Upper lobe of left lung (tissue), 6 donors: ENCODE data around the gene ARHGAP19. TPM values are rescaled to one million over a fixed set of nuclear protein-coding genes. Genes with fewer than 3 reads are reported as not detected.

Experiments used
- ATAC-seq, 2 donors: fragments of 200-7000 bp; cut with Tn5 transposase; one replicate each; pipeline ENCODE4 v1.9.1; 2022; ENCODE audit warnings: mild to moderate bottlenecking in 2 of 2, moderate library complexity in 2 of 2; ENCODE audit not compliant: low FRiP score in 2 of 2
- DNase-seq, 2 donors: peaks; one replicate each; pipeline ENCODE4 v3.0.0-alpha.2; 2019 to 2020
- H3K27ac ChIP-seq, 4 donors: fragments of 200-600 bp; sonication (generic); one replicate each; pipeline ENCODE4 v1.5.1; 2016 to 2019
- H3K27me3 ChIP-seq, 4 donors: fragments of 200-600 bp; sonication (generic); one replicate each; pipeline ENCODE4 v1.5.1; 2017 to 2019
- H3K36me3 ChIP-seq, 4 donors: fragments of 200-600 bp; sonication (generic); one replicate each; pipeline ENCODE4 v1.5.1; 2016 to 2019
- H3K4me1 ChIP-seq, 4 donors: fragments of 200-600 bp; sonication (generic); one replicate each; pipeline ENCODE4 v1.5.1; 2018 to 2019
- H3K4me3 ChIP-seq, 4 donors: fragments of 200-600 bp; sonication (generic); one replicate each; pipeline ENCODE4 v1.5.1; 2017 to 2019; ENCODE audit warnings: mild to moderate bottlenecking in 2 of 4, moderate library complexity in 1 of 4
- H3K9me3 ChIP-seq, 4 donors: fragments of 200-600 bp; sonication (generic); one replicate each; pipeline ENCODE4 v1.5.1; 2018 to 2019
- EP300 ChIP-seq, 4 donors: sonication (generic); formaldehyde crosslinking; IDR thresholded peaks; one replicate each; pipeline ENCODE4 v1.5.1; 2017; ENCODE audit warnings: antibody characterized with exemption in 4 of 4, control low read depth in 2 of 4
- POLR2A ChIP-seq, 4 donors: fragments of 450-650 bp; IDR thresholded peaks; one replicate each; pipeline ENCODE4 v1.5.1; 2016 to 2017; ENCODE audit warnings: antibody characterized with exemption in 4 of 4, mild to moderate bottlenecking in 2 of 4
- POLR2AphosphoS5 ChIP-seq, 2 donors: sonication (generic); formaldehyde crosslinking; IDR thresholded peaks; one replicate each; pipeline ENCODE4 v1.5.1; 2017; ENCODE audit warnings: antibody characterized with exemption in 2 of 2
- WGBS, 2 donors: methylation state at CpG; one replicate each; pipeline ENCODE4 v1.1.5; 2017 to 2018; 5-methylcytosine and 5-hydroxymethylcytosine counted together
- total RNA-seq, 6 donors: library from RNA; depleted of rRNA in 4 of 6; stranded (reverse); fragments of >200 nt in 4 of 6; gene quantifications; one replicate each; pipeline versions ENCODE4 v1.1.0 to v1.2.1, GENCODE V29; 2016 to 2021
- TF ChIP-seq, protein P1 (sequence below), 6 experiments: fragments of 450-650 bp in 4 of 6; fragments of 200-600 bp in 2 of 6; sonication (generic) in 2 of 6; IDR thresholded peaks; one replicate each; pipeline ENCODE4 v1.5.1; 2016 to 2019; ENCODE audit warnings: antibody characterized with exemption in 6 of 6
- donor health status: DM: no; HTN: no; CAD: no; lungs with moderate emphysema.
- donor health status: DM: no; HTN: yes; CAD: no; lungs with severe emphysema.

Gene ARHGAP19
- total RNA-seq, 6 donors from 2014 or later: 3.8 to 19.9 (median 10.9) TPM

- Histone ChIP-seq H3K36me3 (no peaks in the 10 kb centered on the region), H3K4me1 (peaks cover 28 to 52% (median 39%) of the 10 kb centered on the region in 4 donors), H3K27me3 (no peaks in the 10 kb centered on the region), H3K9me3 (no peaks in the 10 kb centered on the region), H3K4me3 (no peak overlapping the region), H3K27ac (peak overlapping the region; percentile 46 to 95 (median 86))
- DNase-seq (no peak), ATAC-seq (no peak)
- WGBS, 2 donors: 38 to 43% methylated on average over 5 of the region's 5 CpGs
- no peak for TF ChIP-seq EP300 (IDR thresholded peaks at IDR 0.05)
- TF ChIP-seq POLR2AphosphoS5 (IDR thresholded peaks at IDR 0.05): no peak
- TF ChIP-seq POLR2A (IDR thresholded peaks at IDR 0.05): no peak
- TF ChIP-seq, protein P1, sequence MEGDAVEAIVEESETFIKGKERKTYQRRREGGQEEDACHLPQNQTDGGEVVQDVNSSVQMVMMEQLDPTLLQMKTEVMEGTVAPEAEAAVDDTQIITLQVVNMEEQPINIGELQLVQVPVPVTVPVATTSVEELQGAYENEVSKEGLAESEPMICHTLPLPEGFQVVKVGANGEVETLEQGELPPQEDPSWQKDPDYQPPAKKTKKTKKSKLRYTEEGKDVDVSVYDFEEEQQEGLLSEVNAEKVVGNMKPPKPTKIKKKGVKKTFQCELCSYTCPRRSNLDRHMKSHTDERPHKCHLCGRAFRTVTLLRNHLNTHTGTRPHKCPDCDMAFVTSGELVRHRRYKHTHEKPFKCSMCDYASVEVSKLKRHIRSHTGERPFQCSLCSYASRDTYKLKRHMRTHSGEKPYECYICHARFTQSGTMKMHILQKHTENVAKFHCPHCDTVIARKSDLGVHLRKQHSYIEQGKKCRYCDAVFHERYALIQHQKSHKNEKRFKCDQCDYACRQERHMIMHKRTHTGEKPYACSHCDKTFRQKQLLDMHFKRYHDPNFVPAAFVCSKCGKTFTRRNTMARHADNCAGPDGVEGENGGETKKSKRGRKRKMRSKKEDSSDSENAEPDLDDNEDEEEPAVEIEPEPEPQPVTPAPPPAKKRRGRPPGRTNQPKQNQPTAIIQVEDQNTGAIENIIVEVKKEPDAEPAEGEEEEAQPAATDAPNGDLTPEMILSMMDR (IDR thresholded peaks at IDR 0.05): no peak
Observed at GRCh38 chr10:97336446-97336845, 44.0 kb upstream of the ARHGAP19 start.

GRCh38 chr10:97336006-97336405 lies 43.6 kb upstream of the ARHGAP19 start:
- Histone ChIP-seq H3K4me1 (peaks cover 32 to 57% (median 43%) of the 10 kb centered on the region in 4 donors), H3K27me3 (no peaks in the 10 kb centered on the region), H3K4me3 (no peak overlapping the region), H3K27ac (peak overlapping the region in 3 of 4 donors; percentile 46 to 95 (median 94)), H3K9me3 (no peaks in the 10 kb centered on the region), H3K36me3 (no peaks in the 10 kb centered on the region)
- no peak for ATAC-seq
- DNase-seq: no peak
- WGBS, 2 donors: 37 to 45% methylated on average over 5 of the region's 5 CpGs
- no peak for TF ChIP-seq POLR2A (IDR thresholded peaks at IDR 0.05)
- no peak for TF ChIP-seq EP300 (IDR thresholded peaks at IDR 0.05)
- no peak for TF ChIP-seq POLR2AphosphoS5 (IDR thresholded peaks at IDR 0.05)
- TF ChIP-seq, protein P1 (IDR thresholded peaks at IDR 0.05): no peak

DNA sequence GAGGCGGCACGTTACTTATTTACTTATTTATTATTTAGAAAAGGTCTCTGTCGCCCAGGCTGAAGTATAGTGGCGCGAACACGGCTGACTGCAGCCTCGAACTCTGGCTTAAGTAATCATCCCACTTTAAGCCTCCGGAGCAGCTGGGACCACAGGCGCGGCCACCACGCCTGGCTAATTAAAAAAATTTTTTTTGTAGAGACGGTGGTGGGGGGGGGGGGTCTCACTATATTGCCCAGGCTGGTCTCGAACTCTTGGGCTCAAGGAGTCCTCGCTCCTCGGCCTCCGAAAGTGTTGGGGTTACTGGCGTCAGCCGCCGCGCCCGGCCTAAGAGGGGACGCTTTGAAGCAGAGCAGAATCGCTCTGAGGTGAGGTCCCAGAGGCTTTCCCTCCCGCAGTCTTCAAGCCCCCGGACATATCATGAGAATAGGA lies 42.8 kb upstream of the ARHGAP19 start:
- TF ChIP-seq POLR2A (IDR thresholded peaks at IDR 0.05) (no peak), EP300 (IDR thresholded peaks at IDR 0.05) (no peak)
- DNase-seq (peak in 1 of 2 donors; percentile 87), ATAC-seq (no peak)
- H3K27me3 ChIP-seq: no peaks in the 10 kb centered on the region
- peak overlapping the region; percentile 94 to 99 (median 96) for H3K27ac ChIP-seq
- H3K9me3 ChIP-seq: no peaks in the 10 kb centered on the region
- H3K4me1 ChIP-seq: peaks cover 39 to 63% (median 49%) of the 10 kb centered on the region in 4 donors
- 9 to 16% methylated on average over 14 to 25 of the region's 25 CpGs for WGBS, 2 donors
- peak overlapping the region; percentile 68 to 93 (median 87) for H3K4me3 ChIP-seq
- H3K36me3 ChIP-seq: no peaks in the 10 kb centered on the region

DNA sequence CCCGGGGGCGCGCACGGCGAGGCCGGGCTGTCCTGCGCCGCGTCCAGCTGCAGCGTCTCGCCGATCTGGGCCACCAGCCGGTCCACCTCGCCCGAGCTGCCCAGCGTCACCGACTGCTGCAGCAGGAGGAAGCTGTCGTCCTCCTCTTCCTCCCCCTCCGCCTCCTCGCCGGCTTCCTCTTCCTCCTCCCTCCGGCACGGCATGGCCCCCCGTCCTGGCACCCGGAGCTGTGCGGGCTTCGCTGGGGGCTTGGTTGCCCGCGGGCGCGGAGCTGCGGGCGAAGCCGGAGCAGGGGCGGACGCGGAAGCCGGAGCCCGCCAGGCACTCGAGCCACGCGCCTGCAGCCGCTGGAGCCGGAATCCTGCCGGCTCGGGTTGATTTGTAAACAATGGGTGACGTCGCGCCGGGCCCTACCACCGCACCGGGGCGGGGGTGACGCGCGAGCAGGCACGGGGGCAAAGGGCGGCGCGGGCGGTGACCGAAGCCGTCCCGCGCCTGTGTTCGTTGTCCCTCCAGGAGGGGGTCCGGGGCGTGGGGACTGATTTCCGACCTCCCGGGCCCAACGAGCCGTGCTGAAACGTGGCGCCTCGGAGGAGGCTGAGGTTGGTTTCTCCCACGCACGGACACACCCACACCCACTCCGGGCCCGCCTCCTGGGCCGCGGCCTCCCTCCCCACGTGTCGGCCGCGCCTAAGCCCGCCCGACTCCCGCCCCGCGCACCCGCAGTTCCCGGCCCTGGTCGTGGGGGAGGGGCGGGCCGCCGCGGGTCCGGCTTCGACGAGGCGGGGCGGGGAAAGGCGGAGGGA lies 42.1 kb upstream of the ARHGAP19 start, which contains the start of gene FRAT2:
FRAT2 (minus strand) TSS at position 360 of the 806 bp plus-strand sequence; CDS start at position 203, 157 bp downstream.
- DNase-seq (peak; percentile 93 to 98), ATAC-seq (peak; percentile 95 to 97)
- Histone ChIP-seq H3K27ac (peak within 1 kb of the TSS; percentile 94 to 99 (median 96)), H3K27me3 (no peaks in the 10 kb centered on the region), H3K9me3 (no peaks in the 10 kb centered on the region), H3K4me1 (peaks cover 42 to 70% (median 53%) of the 10 kb centered on the region in 4 donors), H3K4me3 (peak within 1 kb of the TSS; percentile 68 to 93 (median 87)), H3K36me3 (no peaks in the 10 kb centered on the region)
- TF ChIP-seq, protein P1 (IDR thresholded peaks at IDR 0.05): peak in 3 of 6 experiments; percentile 29 to 42 (median 35)
- TF ChIP-seq POLR2A (IDR thresholded peaks at IDR 0.05): peak in 3 of 4 donors; percentile 80 to 97 (median 93)
- TF ChIP-seq EP300 (IDR thresholded peaks at IDR 0.05): peak in 1 of 4 donors; percentile 51
- TF ChIP-seq POLR2AphosphoS5 (IDR thresholded peaks at IDR 0.05): peak; percentile 84 to 95
- 0% methylated on average over 51 of the region's 103 CpGs; no CpG with 5 or more reads in 1 of the 2 donors for WGBS, 2 donors
